BJ (cell line): Measurements from ENCODE around the gene TAF4. TPM values are rescaled to one million over a fixed set of nuclear protein-coding genes. Genes with fewer than 3 reads are reported as not detected.

Source experiments
- CTCF ChIA-PET: fragments of 350-600 bp; formaldehyde crosslinking; extraction: SDS; loops from one replicate; lab custom pipeline; 2021; ENCODE audit warnings: antibody characterized with exemption, inconsistent platforms; lab: Yijun Ruan, JAX
- POLR2A ChIA-PET: fragments of 300-600 bp; sonication (Branson Sonifier 250); formaldehyde crosslinking; extraction: SDS; loops from one replicate; lab custom pipeline; 2021; ENCODE audit warnings: antibody characterized with exemption; lab: Charles Lee
- DNase-seq: peaks from one replicate; pipeline ENCODE4 v3.0.0-alpha.2; 2011; ENCODE audit warnings: low read depth
- H3K27me3 ChIP-seq: 2 replicates; pipeline ENCODE4 v1.6.0; 2011; ENCODE audit warnings: low read length; ENCODE audit not compliant: control insufficient read depth, insufficient read depth
- H3K36me3 ChIP-seq: 2 replicates; pipeline ENCODE4 v1.5.1; 2011; ENCODE audit warnings: low read length; ENCODE audit not compliant: control insufficient read depth, insufficient read depth
- H3K4me3 ChIP-seq: 2 replicates; pipeline ENCODE4 v1.5.1; 2011; ENCODE audit warnings: low read depth, mild to moderate bottlenecking, control low read depth, low read length
- CTCF ChIP-seq: IDR thresholded peaks from 2 replicates; pipeline ENCODE4 v1.5.1; 2011; ENCODE audit warnings: low read depth, mild to moderate bottlenecking, control low read depth, inconsistent platforms, low read length, moderate library complexity; ENCODE audit not compliant: insufficient read depth
- polyA minus RNA-seq: library from RNA; depleted of rRNA, polyadenylated mRNA; stranded (reverse); fragments of >200 nt; gene quantifications from 2 replicates; pipeline ENCODE4 v1.2.3, GENCODE V29; 2011; rRNA and poly(A)+ RNA removed
- polyA plus RNA-seq: library from polyadenylated mRNA; depleted of rRNA; stranded (reverse); fragments of >200 nt; gene quantifications from 2 replicates; pipeline ENCODE4 v1.2.3, GENCODE V29; 2011; rRNA removed

Gene TAF4
- polyA plus RNA-seq: 1.2 and 1.4 TPM in 2 replicates
- polyA minus RNA-seq: 1.5 and 2.2 TPM in 2 replicates

GRCh38 chr20:62065674-62066338 is at the start of gene TAF4:
Gene TAF4, minus strand, starts transcription at chr20:62065881. Its CDS starts 71 bp downstream, at chr20:62065810.
- no peak for TF ChIP-seq CTCF
- ChIA-PET POLR2A (interaction anchor here (0.6 kb wide), 1 partner anchor 64 kb away, joined by 3 read pairs; no protein-coding TSS in a partner anchor), CTCF (no interaction called here)

GRCh38 chr20:62114894-62115293 is 49.2 kb upstream of the TAF4 start:
- CTCF ChIA-PET: no interaction called here
- Histone ChIP-seq H3K27me3 (peaks cover 15% of the 10 kb centered on the region), H3K36me3 (no peaks in the 10 kb centered on the region), H3K4me3 (no peak overlapping the region)
- POLR2A ChIA-PET: no interaction called here
- no peak for DNase-seq
- TF ChIP-seq CTCF: no peak

More at GRCh38 chr20:62065674-62066338, at the start of gene TAF4:
- no peak for DNase-seq
- no peaks in the 10 kb centered on the region for H3K27me3 ChIP-seq
- H3K36me3 ChIP-seq: no peaks in the 10 kb centered on the region
- H3K4me3 ChIP-seq: peak within 1 kb of the TSS; percentile 61

GRCh38 chr20:62112368-62112767 is 46.7 kb upstream of the TAF4 start:
- ChIA-PET POLR2A (no interaction called here), CTCF (no interaction called here)
- no peak for DNase-seq
- H3K4me3 ChIP-seq: no peak overlapping the region
- H3K36me3 ChIP-seq: no peaks in the 10 kb centered on the region
- no peak for TF ChIP-seq CTCF
- H3K27me3 ChIP-seq: peaks cover 4% of the 10 kb centered on the region

GRCh38 chr20:62111148-62111547 is 45.5 kb upstream of the TAF4 start:
- H3K4me3 ChIP-seq: no peak overlapping the region
- no peak for DNase-seq
- ChIA-PET POLR2A (no interaction called here), CTCF (no interaction called here)
- no peaks in the 10 kb centered on the region; the same call in 1 of the 2 replicates for H3K27me3 ChIP-seq
- no peaks in the 10 kb centered on the region for H3K36me3 ChIP-seq
- TF ChIP-seq CTCF: no peak

GRCh38 chr20:62105592-62105991 is 39.9 kb upstream of the TAF4 start:
- POLR2A ChIA-PET: no interaction called here
- Histone ChIP-seq H3K36me3 (no peaks in the 10 kb centered on the region), H3K4me3 (no peak overlapping the region), H3K27me3 (no peaks in the 10 kb centered on the region)
- CTCF ChIA-PET: interaction anchor here (0.6 kb wide), 1 partner anchor 12 kb away, joined by 3 read pairs; no protein-coding TSS in a partner anchor
- no peak for TF ChIP-seq CTCF
- no peak for DNase-seq
